ENCODE results near the gene SH3PXD2A. TPM values are rescaled to one million over a fixed set of nuclear protein-coding genes. Genes with fewer than 3 reads are reported as not detected.

SH3PXD2A gene
- total and polyA plus RNA-seq, 9 of the 15 experiments (the other 6 are each of a cell fraction or from before 2014, with no cell fraction given): 0.41 to 9.3 (median 2.5) TPM

DNA sequence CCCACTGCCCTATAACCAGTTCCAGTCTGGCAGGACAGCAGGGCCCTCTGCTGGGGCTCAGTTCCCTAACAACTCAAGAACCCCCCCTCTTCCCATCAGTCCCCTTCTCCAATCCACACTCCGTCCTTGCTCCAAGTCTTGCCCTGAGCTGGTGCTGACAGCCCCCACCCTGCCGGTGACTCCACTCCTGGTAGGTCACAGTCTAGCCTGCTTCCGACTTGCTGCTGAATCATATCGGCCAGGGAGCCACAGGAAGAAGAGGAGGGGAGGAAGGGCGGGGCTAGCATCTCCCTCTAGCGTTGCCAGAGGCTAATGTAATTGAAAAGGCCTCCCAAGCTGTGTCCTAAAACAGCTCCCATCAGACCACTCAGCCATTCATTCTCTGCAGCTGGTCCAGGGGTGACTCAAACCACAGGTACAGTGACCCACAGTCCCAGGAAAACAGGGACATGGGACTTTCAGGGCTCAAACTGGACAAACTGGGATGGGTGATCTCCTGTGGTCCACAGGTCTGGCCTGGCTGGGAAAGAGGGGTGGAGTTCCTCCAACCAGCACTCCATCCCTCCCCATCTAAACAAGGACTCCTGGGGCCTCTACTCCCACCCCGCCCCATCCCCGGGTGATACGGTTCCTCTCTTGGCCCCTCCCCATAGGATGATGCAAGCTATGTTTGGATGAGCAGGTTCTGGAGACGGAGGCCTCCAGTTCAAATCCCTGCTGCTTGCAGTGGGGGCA, 158.8 kb downstream of the SH3PXD2A start (continued):
- TF ChIP-seq, protein P1, sequence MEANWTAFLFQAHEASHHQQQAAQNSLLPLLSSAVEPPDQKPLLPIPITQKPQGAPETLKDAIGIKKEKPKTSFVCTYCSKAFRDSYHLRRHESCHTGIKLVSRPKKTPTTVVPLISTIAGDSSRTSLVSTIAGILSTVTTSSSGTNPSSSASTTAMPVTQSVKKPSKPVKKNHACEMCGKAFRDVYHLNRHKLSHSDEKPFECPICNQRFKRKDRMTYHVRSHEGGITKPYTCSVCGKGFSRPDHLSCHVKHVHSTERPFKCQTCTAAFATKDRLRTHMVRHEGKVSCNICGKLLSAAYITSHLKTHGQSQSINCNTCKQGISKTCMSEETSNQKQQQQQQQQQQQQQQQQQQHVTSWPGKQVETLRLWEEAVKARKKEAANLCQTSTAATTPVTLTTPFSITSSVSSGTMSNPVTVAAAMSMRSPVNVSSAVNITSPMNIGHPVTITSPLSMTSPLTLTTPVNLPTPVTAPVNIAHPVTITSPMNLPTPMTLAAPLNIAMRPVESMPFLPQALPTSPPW (CRISPR knock-in tag; IDR thresholded peaks at IDR 0.05): peak; percentile 83
- TF ChIP-seq ATF7 (IDR thresholded peaks at IDR 0.05) (peak; percentile 22; the same call in 1 of the 2 replicates), HDAC8 (tag; IDR thresholded peaks at IDR 0.05) (no peak), ZEB2 (IDR thresholded peaks at IDR 0.05) (no peak), LCOR (CRISPR knock-in tag; IDR thresholded peaks at IDR 0.05) (0 out of 2 replicates have a peak, but pooled peaks have one; percentile 30), C11orf30 (IDR thresholded peaks at IDR 0.05; ENCODE audit: low read depth) (peak; percentile 55), FOXK2 (conservative IDR thresholded peaks at IDR 0.05 in 1 of 2, IDR thresholded peaks at IDR 0.05 in 1 of 2; ENCODE audit: low read depth in 2 of 2) (no peak), ZNF384 (IDR thresholded peaks at IDR 0.05; ENCODE audit: low read depth, low read length) (no peak), TCFL5 (CRISPR knock-in tag; conservative IDR thresholded peaks at IDR 0.05) (no peak), ELF4 (CRISPR knock-in tag; IDR thresholded peaks at IDR 0.05) (no peak), ZNF830 (CRISPR knock-in tag; IDR thresholded peaks at IDR 0.05) (no peak), RNF2 (IDR thresholded peaks at IDR 0.05) (no peak), CBX1 (IDR thresholded peaks at IDR 0.05; ENCODE audit: low read depth) (peak; percentile 51; the same call in 1 of the 2 replicates), XRCC5 (IDR thresholded peaks at IDR 0.05; ENCODE audit: low read depth, low read length) (peak; percentile 37; the same call in 1 of the 2 replicates)
- TF ChIP-seq, protein P2, sequence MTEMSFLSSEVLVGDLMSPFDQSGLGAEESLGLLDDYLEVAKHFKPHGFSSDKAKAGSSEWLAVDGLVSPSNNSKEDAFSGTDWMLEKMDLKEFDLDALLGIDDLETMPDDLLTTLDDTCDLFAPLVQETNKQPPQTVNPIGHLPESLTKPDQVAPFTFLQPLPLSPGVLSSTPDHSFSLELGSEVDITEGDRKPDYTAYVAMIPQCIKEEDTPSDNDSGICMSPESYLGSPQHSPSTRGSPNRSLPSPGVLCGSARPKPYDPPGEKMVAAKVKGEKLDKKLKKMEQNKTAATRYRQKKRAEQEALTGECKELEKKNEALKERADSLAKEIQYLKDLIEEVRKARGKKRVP (CRISPR knock-in tag; IDR thresholded peaks at IDR 0.05): peak; percentile 59; the same call in 1 of the 2 replicates
- TF ChIP-seq, protein P3, sequence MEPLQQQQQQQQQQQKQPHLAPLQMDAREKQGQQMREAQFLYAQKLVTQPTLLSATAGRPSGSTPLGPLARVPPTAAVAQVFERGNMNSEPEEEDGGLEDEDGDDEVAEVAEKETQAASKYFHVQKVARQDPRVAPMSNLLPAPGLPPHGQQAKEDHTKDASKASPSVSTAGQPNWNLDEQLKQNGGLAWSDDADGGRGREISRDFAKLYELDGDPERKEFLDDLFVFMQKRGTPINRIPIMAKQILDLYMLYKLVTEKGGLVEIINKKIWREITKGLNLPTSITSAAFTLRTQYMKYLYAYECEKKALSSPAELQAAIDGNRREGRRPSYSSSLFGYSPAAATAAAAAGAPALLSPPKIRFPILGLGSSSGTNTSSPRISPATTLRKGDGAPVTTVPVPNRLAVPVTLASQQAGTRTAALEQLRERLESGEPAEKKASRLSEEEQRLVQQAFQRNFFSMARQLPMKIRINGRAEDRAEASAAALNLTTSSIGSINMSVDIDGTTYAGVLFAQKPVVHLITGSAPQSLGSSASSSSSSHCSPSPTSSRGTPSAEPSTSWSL (CRISPR knock-in tag; IDR thresholded peaks at IDR 0.05; ENCODE audit: borderline replicate concordance): no peak
- TF ChIP-seq, protein P4, sequence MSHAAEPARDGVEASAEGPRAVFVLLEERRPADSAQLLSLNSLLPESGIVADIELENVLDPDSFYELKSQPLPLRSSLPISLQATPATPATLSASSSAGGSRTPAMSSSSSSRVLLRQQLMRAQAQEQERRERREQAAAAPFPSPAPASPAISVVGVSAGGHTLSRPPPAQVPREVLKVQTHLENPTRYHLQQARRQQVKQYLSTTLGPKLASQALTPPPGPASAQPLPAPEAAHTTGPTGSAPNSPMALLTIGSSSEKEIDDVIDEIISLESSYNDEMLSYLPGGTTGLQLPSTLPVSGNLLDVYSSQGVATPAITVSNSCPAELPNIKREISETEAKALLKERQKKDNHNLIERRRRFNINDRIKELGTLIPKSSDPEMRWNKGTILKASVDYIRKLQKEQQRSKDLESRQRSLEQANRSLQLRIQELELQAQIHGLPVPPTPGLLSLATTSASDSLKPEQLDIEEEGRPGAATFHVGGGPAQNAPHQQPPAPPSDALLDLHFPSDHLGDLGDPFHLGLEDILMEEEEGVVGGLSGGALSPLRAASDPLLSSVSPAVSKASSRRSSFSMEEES (CRISPR knock-in tag; IDR thresholded peaks at IDR 0.05): no peak
- TF ChIP-seq, protein P5, sequence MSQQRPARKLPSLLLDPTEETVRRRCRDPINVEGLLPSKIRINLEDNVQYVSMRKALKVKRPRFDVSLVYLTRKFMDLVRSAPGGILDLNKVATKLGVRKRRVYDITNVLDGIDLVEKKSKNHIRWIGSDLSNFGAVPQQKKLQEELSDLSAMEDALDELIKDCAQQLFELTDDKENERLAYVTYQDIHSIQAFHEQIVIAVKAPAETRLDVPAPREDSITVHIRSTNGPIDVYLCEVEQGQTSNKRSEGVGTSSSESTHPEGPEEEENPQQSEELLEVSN (IDR thresholded peaks at IDR 0.05; ENCODE audit: borderline replicate concordance in 1 of 2, extremely low read depth in 1 of 2, insufficient read depth in 1 of 2, insufficient read length in 1 of 2, low read depth in 1 of 2, low read length in 1 of 2, poor library complexity in 1 of 2, severe bottlenecking in 1 of 2): no peak

All from K562 (cell line).